ENCODE measurements around the gene TINCR.

GRCh38 chr19:5564930-5565329, 2.8 kb downstream of the TINCR start:
- TF ChIP-seq CTCF (IDR thresholded peaks at IDR 0.05; ENCODE audit: poor library complexity, severe bottlenecking), result no peak
- TF ChIP-seq, protein P1, sequence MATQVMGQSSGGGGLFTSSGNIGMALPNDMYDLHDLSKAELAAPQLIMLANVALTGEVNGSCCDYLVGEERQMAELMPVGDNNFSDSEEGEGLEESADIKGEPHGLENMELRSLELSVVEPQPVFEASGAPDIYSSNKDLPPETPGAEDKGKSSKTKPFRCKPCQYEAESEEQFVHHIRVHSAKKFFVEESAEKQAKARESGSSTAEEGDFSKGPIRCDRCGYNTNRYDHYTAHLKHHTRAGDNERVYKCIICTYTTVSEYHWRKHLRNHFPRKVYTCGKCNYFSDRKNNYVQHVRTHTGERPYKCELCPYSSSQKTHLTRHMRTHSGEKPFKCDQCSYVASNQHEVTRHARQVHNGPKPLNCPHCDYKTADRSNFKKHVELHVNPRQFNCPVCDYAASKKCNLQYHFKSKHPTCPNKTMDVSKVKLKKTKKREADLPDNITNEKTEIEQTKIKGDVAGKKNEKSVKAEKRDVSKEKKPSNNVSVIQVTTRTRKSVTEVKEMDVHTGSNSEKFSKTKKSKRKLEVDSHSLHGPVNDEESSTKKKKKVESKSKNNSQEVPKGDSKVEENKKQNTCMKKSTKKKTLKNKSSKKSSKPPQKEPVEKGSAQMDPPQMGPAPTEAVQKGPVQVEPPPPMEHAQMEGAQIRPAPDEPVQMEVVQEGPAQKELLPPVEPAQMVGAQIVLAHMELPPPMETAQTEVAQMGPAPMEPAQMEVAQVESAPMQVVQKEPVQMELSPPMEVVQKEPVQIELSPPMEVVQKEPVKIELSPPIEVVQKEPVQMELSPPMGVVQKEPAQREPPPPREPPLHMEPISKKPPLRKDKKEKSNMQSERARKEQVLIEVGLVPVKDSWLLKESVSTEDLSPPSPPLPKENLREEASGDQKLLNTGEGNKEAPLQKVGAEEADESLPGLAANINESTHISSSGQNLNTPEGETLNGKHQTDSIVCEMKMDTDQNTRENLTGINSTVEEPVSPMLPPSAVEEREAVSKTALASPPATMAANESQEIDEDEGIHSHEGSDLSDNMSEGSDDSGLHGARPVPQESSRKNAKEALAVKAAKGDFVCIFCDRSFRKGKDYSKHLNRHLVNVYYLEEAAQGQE (IDR thresholded peaks at IDR 0.05; ENCODE audit: borderline replicate concordance), result no peak
- no peak for TF ChIP-seq POLR2AphosphoS5 (IDR thresholded peaks at IDR 0.05)
- no peak for TF ChIP-seq EP300 (conservative IDR thresholded peaks at IDR 0.05; ENCODE audit: poor library complexity, severe bottlenecking)
- no peak for TF ChIP-seq TAF1 (IDR thresholded peaks at IDR 0.05; ENCODE audit: low read depth)
- no peak for TF ChIP-seq EZH2 (IDR thresholded peaks at IDR 0.05; ENCODE audit: borderline replicate concordance, insufficient read depth, low read length, poor library complexity, severe bottlenecking)
- TF ChIP-seq MXI1 (conservative IDR thresholded peaks at IDR 0.05; ENCODE audit: poor library complexity, severe bottlenecking), result no peak

Data from neural cell (in vitro differentiated cells).